Liver (tissue), 3 donors: Measurements from ENCODE around the gene CLEC4G.

Experiments used
- CTCF ChIP-seq: fragments of 150-350 bp; IDR thresholded peaks from 2 replicates; pipeline ENCODE4 v1.5.1; 2017; ENCODE audit warnings: improper control_type of control experiment, low read depth, low read length; ENCODE audit not compliant: missing input control
- GABPA ChIP-seq, 2 donors: IDR thresholded peaks in 1 of 2; conservative IDR thresholded peaks in 1 of 2; 2 replicates each; pipeline ENCODE4 v1.6.1; 2016; ENCODE audit warnings: antibody characterized with exemption in 2 of 2, mild to moderate bottlenecking in 1 of 2, moderate library complexity in 1 of 2
- JUND ChIP-seq, 2 donors: IDR thresholded peaks; 2 replicates each; pipeline ENCODE4 v1.6.1; 2016; ENCODE audit warnings: antibody characterized with exemption in 2 of 2
- TAF1 ChIP-seq: conservative IDR thresholded peaks from 2 replicates; pipeline ENCODE4 v1.6.1; 2016; ENCODE audit warnings: antibody characterized with exemption, mild to moderate bottlenecking
- ZBTB33 ChIP-seq: IDR thresholded peaks from 2 replicates; pipeline ENCODE4 v1.6.1; 2016; ENCODE audit warnings: antibody characterized with exemption
- donor health status: healthy.
- donor health status: healthy.

- TF ChIP-seq CTCF (no peak), GABPA (IDR thresholded peaks at IDR 0.05 in 1 of 2, conservative IDR thresholded peaks at IDR 0.05 in 1 of 2) (no peak), ZBTB33 (no peak), JUND (IDR thresholded peaks at IDR 0.05) (no peak), TAF1 (no peak)
These were observed 13.2 kb downstream of the CLEC4G start for GRCh38 chr19:7718668-7719067.
